Muscle of back (tissue), 11 donors: ENCODE results near the gene F7. TPM values are rescaled to one million over a fixed set of nuclear protein-coding genes. Genes with fewer than 3 reads are reported as not detected.
A peak's percentile ranks its signal among the peaks of the same experiment; 100 is the strongest.

ENCODE experiments used
- DNase-seq, 3 donors: peaks; one replicate each; pipeline versions ENCODE4 v3.0.0 to v3.0.0-alpha.2; 2013
- polyA plus RNA-seq, 10 donors: library from polyadenylated mRNA; unstranded; fragments of 120-200 nt; gene quantifications; one replicate each; pipeline ENCODE4 v1.2.1, GENCODE V29; 2013; ENCODE audit not compliant: insufficient read length in 10 of 10

Gene F7
- polyA plus RNA-seq, 10 donors = 0.40 to 3.6 (median 1.8) TPM

GRCh38 chr13:113116871-113117271 lies 11.3 kb downstream of the F7 start:
- DNase-seq = no peak

GRCh38 chr13:113117335-113117872 lies 11.8 kb downstream of the F7 start:
- no peak for DNase-seq

- DNase-seq = no peak
Measured at GRCh38 chr13:113117911-113118260, 12.3 kb downstream of the F7 start.

- DNase-seq = no peak
Measured at GRCh38 chr13:113118261-113119021, 12.8 kb downstream of the F7 start.

- no peak for DNase-seq
Measured at GRCh38 chr13:113119166-113119821, 13.7 kb downstream of the F7 start.

GRCh38 chr13:113119822-113120189 lies 14.2 kb downstream of the F7 start:
- DNase-seq = no peak

GRCh38 chr13:113120300-113121182 lies 14.9 kb downstream of the F7 start:
- no peak for DNase-seq

GRCh38 chr13:113121183-113121927 lies 15.8 kb downstream of the F7 start:
- no peak for DNase-seq

GRCh38 chr13:113121928-113122471 lies 16.4 kb downstream of the F7 start:
- DNase-seq = no peak

GRCh38 chr13:113122550-113123225 lies 17.1 kb downstream of the F7 start, which contains the start of gene F10:
Gene F10 (plus strand): TSS chr13:113122799. CDS start chr13:113122856, 57 bp downstream.
- DNase-seq = peak; percentile 54 to 88 (median 76)

GRCh38 chr13:113123226-113124201 lies 17.9 kb downstream of the F7 start:
- DNase-seq = peak in 2 of 3 donors; percentile 28 to 47

GRCh38 chr13:113124211-113124970 lies 18.8 kb downstream of the F7 start:
- DNase-seq = peak in 1 of 3 donors; percentile 42

- DNase-seq = no peak
Measured at GRCh38 chr13:113125506-113126264, 20.1 kb downstream of the F7 start.

- no peak for DNase-seq
Measured at GRCh38 chr13:113126265-113127150, 20.9 kb downstream of the F7 start.

- DNase-seq = no peak
Measured at GRCh38 chr13:113129480-113129879, 23.9 kb downstream of the F7 start.
